Measurements from ENCODE around the gene HOXB4.

Gene HOXB4

DNA sequence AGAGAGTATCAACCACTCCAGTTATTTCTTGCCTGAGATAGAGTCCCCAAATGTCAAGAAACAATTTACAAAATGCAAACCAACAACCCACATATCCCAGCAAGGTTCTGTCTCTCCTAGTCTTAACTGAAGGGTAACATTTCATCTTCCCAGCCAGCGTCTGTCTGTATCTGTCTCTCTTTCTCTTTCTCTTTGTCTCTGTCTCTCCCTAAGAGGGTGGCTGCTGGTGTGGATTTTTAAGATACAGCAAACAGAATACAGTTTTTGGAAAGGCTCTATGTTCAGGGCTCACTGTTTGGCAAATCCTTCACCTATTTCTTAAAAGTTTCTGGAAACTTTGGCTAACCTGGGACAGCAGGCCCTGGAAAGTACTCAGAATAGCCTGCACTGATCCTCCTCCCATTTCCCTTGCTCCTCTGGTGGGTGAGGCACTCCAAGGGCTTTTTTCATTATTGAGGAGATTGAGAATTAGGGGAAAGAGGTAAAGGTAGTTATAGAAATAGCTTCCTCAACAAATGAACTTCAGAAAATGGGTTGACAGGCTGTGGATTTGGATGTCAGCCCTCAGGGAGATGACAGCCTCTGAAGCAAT, 6.2 kb downstream of the HOXB4 start:
- no peak for DNase-seq (ENCODE audit: low spot score)

DNA sequence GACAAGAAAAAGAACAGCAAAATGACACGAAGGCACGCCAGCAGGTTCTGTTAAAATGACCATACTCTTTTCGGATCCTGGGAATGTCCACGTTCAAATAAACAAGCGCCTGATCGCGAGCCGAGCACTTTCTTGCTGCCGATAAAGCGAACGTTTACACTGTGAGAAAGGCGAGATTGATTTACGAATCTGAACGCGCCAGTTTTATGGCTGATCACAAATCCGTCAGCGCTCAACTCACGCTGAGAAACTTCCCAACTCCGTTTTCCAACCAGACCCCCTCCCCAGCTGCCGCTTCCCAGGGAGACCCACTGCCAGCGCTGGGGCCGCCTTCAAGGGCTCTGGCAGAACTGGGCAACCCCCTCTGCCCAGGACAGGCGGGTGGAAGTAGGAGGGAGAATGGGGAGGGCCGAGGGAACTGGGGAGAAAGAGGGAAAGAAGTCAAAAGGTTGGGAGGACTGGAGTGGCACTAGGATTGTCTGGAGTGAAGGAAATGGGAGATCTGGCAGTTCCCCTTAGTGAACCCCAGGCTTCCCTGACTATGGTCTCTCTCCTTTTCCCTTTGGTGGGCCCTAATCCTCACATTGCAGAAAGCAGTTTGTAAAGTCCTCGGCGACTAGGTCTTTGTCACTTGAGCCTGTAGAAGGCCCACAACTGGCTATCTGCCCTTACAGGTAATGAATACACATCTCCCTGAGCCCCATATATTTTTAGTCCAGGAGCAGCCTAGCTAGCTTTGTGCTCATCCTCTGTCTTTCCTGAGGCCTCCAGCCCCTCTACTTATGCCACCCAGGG, 6.9 kb downstream of the HOXB4 start:
- DNase-seq (ENCODE audit: low spot score) = no peak

DNA sequence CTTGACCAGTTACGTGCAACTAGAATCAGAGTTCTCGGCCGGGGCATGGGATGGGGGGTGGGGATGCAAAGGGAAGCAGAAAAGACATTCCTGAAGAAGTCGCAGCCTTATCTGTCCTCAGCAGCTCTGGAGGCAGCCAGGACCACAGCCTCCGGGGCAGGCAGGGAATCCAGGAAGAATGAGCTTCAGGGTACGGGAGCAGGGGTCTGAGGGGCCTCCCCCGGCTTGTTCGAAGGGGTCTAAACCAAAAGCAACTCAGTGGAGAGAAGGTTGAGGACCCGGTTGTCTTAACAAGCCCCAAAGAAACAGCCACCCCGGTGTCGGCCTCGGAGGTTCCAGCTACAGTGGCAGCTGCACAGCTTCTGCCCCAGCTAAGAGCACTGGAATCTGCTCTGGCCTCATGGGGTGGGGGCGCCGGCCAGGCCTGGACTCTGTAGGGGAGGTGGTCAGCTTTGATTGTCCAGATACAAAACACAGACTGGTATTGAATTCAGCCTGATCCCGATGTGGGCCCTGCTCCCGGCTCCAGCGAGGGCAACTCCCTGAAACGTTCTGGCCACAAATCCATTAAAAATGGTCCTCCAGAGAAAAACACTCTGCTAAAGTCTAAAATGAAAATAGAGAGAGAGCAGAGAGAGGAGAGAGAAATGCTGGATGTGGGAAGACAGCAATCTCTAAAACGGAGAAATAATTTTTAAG, 7.7 kb downstream of the HOXB4 start:
- DNase-seq (ENCODE audit: low spot score) = no peak

DNA sequence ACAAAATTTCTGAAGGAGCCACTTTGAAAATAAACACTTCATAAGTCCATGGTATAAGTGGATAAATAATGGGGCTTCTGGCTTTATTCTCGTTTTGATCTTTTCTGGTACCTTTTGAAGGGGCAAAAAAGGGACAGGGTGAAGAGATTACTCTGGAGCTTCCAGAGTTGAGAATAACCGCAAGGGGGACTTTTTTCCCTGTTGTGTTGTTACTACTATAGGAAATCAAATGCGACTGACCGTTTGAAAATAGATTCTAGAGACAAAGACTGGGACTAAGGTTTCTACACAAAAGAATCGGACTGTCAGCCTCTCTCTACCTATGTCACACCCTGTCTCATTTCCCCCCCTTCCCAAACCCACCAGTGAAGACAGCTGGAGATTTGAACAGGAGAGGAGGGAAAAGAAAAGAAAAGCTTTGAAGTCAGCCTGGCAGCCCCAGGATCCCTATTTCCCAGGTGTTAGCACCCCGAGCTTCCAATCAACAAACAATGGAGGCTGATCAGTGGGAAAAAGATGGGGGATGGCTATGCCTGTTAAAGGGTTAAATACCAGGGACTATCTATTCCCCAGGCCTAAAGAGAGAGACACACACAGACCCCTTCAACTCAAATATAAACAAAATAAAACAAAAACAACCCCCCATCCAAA, 8.4 kb downstream of the HOXB4 start:
- no peak for DNase-seq (ENCODE audit: low spot score)

DNA sequence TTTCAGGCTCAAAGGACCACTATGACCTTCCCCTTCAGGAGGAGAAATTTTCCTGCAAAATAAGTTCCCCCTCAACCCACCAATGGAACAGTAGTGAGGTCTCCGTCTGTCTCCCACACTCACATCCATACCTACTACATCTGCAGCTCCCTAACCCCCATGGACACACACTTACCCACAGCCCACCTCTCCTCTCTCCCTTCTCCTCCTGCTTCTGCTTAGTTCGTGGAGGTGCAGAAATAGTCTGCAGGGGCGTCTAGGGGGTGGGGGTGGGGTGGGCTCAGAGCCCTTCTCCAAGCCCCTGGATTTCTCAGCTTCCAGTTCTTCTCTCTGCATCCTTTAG, 8.9 kb downstream of the HOXB4 start:
- no peak for DNase-seq (ENCODE audit: low spot score)

DNA sequence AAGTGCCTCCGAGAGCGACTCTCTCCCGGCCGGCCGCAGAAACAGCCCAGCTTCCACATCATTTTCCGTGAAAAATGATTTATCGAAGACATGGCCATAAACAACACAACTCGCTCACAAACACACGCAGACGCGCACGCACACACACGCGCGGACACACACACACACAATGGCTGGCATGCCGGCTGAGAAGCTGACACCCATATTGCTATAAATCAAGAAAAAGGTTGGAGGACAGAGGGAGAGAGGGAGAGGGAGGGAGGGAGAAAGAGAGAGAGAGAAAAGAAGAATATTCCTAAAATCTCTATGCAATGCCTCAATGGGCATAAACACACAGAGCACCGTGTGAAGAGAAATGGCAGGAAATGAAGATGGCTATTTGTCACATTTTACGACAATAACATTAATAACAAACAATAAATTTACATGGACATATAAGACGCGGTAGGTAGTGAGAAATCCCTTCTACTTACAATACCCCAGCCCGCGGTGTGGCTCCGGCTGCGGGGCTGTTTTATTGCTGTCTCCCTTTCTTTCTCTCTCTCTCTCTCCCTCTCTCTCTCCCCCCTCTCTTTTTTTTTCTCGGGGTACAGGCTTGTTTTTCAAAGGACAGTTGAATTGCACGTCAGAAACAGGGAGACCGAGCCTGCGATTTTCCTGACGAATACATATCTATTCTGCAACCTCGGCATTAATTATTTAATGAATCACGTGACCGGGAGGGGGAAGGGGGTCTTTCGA, 9.5 kb downstream of the HOXB4 start:
- no peak for DNase-seq (ENCODE audit: low spot score)

DNA sequence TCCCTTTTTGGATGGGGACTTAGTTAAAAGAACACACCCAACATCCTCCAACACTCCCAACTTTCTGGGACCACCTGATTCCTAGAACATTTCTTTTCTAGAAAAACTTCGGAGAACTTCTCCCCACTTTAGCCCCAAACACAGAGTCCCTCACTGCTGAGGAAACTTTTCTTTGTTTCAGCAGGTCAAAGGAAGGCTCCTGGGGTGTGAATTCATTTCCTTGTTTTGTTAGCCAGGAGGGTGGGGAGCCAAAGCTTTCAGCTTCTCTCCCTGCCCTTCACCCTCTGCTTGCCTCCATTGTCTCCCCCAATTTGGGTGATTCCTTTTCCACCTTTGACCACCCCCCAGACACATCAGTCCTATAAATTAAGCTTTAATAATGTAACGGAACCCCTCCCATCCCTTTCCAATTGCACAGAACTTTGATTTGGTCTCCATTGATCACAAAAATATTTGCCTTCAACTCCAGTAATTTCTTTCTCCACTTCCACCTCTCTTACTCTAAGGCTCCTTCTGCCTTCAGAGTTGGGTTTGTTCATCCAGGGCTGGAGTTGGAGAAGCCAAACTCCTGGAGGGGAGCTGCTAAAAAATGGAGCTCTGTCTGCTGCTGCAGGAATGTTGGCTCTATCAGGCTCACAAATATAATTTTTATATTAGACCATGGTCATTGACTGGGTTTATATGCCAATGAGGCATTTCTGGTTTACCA, 10.3 kb downstream of the HOXB4 start:
- no peak for DNase-seq (ENCODE audit: low spot score)

DNA sequence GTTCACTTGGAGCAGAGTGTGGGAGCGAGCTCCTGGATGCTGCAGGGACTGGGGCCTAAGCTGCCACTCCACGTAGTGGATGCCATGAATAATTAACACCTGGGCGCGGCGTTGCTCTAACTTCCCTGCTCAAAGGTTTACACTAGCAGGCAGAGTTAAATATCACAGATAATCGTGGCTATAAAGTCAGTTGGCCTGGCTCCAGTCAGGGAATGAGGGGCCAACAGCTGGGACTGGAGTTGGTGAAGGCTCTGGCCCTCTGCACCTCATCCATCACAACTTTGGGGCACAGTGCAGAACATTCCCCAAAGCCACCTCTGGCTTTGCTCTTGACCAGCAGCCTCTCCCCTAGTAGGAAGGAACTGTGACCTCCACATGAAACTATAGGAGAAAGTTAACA, 10.9 kb downstream of the HOXB4 start:
- no peak for DNase-seq (ENCODE audit: low spot score)

DNA sequence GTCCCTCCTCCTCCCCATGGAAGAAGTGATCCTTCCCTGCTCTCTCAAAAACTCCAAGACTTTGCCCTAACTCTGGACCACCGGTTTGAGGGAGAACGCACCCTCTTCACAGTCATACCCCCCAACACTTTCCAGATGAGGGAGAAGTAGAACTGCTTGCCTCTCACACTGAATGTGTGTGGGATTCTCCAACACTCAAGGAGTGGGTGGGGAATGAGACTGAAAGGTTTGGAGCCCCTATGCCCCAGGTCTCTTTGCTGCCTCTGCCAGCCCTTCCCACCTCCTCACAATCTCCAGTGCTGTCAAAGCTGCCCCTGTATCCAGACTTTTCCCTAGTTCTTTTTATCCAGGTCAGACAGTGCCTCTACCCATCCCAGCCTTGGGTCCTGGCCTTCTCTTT, 11.4 kb downstream of the HOXB4 start:
- no peak for DNase-seq (ENCODE audit: low spot score)

DNA sequence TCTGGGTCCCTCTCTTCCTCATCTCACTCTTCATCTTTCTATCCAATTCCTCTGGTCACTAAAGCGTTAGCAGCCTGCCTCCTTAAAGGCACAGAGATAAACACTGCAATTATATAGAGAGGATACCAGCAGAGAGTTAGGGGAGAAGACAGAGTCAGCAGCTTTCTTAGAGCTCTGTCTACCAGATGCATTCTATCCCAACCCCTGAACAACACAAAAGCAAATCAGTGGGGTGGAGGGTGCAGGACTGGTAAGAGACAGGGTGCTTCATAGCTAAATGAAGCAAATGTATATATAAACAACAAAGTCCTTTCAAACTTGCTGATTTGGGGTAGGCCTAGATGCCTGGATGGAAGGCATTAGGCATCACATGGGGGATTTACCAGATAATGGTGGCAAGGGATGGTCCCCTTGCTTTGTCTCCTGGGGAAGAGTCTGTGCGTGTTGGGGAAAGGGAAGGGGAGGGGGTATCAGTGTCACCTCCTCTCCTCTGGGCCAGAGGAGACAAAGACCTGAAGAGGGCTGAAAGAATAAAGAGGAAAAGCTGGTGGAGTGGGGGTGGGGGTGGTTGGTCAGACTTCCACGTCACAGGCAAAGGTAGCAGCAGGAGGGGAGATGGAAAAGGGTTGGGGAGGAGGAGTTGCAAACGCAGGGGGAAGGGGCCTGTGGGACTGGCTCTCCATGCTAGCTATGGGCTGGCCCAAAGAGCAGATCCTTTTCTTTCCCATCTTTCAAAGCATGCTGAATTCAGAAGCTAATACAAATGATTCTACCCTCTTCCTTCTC, 12.0 kb downstream of the HOXB4 start:
- no peak for DNase-seq (ENCODE audit: low spot score)

DNA sequence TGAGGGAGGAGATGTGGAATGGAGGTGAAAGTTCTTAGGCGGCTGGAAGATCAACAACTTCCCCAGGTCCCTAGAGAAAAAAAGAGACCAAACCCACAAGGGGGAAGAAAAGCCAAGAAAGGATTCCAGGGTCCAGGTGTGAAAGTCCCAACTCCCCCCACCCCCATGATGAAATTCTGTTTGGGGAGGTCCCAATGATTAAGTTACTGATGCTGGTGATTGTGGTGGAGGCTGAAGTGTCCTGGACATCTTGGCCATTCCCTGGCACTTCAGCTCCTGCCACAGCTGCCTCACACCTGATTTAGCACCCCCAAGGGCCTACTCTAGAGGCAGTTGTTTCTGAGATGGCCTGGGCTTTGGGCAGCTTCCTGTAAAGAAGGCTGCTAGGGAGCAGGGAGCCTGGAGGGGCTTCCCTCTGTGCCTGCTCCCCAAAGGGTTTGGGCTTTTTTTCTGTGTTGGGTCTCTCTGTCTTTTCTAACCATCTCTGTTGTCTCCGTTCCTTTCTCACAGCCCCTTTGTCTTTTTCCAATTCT, 13.1 kb downstream of the HOXB4 start:
- DNase-seq (ENCODE audit: low spot score) = no peak

DNA sequence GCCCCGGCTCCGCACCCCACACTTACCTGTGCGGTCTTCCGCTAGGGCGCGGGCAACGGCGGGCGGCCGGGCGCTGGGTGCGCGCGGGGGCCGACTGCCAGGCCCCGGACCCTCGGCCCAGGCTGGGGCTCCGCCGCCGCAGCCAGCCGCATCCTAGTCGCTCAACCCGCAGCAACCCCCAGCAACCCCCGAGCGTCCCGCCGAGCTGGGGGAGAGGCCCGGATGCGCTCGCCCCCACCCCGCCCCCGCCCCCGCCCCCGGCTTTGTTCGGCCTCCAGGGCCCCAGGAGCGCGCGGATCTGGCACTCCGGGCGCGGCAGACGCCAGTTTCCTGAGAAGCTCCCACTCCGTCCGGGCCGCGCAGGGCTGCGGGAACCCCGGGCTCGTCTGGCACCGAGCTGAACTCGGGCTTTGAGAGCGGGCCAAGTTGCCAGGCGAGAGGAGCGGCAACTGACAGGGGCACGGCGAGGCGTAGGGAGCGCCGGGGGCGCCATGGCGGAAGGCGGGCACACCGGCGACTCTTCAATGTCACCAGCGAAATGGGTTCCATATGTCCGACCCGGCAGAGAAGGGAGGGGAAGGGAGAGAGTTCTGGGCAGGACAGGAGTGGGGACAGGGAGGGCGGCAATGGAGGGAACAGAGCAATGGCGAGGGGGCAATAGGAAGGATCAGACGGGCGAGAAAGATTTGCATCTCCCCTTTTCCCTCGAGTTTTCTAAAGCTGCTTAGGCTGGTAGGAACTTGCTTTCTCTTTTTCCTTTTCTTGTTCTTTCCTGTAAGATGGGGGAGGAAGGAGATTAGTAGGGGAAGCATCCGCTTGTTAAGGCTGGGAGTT, 13.7 kb downstream of the HOXB4 start:
- no peak for DNase-seq (ENCODE audit: low spot score)

DNA sequence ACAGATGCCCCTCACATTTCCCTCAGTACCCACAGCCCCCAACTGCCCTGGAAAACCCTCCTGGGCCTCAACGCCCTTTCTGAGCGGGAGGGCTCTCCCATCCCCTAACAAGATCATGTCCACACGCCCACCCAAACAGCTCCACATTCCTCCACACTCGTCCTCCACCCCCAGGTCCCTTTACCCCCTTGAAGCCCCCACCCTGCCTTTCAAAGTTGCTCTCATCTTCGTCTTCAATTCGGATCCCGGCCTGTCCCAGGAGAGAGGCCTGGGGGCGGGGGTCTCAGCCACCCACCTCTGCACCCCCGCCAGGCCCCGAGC, 14.3 kb downstream of the HOXB4 start:
- DNase-seq (ENCODE audit: low spot score) = no peak

DNA sequence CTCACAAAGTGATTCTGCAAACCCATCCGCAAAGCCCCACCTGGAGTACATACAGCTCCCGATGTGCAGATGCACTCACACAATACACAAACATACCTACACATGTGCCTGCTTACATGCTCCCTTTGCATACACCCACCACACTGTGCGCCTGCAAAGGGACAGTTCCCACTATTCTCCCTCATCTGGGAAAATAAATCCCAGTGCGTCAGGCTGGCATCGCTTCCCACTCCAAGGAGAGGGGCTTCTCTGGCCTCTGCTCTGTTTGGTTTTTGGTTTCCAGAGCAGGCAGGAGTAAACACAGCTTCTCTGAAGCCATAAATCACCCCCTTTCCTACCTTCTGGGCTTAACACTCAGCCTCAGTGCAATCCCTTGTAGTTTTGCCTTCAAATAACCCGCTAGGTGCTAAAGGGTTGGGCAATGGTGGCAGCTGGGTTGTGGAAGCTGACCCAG, 14.7 kb downstream of the HOXB4 start:
- DNase-seq (ENCODE audit: low spot score) = no peak

DNA sequence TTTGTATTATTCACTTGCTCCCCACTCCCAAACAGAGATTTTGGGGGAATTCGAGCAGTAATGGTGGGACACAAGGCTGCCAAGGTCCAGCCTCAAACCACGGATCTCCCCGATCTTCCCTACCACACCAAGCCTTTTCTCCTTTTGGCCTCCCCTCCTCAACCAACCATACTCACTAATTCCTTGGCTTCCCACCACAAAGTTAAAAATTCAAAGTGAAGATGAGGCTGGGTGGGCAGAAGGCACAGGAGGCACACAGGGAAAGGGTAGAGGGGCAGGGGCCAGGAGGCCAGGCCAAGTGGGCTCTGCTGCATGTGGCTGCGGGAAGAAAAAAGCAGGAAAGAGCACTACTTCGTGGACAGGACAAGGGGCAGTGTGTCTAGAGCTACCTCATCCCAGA, 15.2 kb downstream of the HOXB4 start:
- no peak for DNase-seq (ENCODE audit: low spot score)

DNA sequence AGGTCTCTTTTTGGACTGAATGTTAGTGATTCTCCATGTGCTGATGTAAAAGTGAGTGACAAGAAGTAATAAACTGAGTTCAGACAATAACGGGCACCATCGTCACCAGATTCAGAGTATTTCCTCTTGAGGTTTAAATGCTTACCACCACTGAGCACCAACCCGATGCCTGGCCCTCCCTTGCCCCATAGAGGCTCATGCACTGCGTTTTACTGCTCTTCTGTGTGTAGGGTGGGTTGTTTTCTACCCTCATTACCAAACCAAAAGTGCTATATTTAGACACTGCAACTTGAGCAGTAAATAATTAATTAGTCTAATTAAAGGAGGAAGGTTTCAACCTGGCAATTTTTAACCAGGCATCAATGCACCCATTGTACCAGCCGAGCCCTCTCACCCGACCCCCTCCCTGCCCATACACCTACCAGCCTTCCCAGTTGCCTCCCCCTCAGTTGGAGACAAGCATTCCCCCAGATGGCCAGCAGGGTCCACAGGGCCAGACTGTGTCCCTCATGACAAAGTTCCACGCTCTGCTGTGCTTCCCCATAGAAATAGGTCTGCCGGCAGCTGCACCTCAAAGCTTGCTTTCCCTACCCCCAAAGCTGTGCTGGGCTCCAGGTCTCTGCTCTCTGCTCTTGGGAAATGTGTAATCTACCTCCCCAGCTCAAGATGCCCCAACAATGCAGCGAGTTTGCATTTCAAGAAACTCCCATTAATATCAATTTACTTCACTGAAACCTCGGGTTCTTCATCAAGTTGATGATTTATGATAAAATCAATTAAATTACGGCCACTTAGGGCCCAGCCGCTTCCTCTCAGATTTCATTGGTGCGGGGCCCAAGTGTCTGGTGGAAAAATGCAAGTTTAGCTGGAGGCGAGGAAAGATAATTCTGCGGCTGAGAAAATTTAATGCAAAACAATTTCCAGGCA, 16.0 kb downstream of the HOXB4 start:
- no peak for DNase-seq (ENCODE audit: low spot score)

DNA sequence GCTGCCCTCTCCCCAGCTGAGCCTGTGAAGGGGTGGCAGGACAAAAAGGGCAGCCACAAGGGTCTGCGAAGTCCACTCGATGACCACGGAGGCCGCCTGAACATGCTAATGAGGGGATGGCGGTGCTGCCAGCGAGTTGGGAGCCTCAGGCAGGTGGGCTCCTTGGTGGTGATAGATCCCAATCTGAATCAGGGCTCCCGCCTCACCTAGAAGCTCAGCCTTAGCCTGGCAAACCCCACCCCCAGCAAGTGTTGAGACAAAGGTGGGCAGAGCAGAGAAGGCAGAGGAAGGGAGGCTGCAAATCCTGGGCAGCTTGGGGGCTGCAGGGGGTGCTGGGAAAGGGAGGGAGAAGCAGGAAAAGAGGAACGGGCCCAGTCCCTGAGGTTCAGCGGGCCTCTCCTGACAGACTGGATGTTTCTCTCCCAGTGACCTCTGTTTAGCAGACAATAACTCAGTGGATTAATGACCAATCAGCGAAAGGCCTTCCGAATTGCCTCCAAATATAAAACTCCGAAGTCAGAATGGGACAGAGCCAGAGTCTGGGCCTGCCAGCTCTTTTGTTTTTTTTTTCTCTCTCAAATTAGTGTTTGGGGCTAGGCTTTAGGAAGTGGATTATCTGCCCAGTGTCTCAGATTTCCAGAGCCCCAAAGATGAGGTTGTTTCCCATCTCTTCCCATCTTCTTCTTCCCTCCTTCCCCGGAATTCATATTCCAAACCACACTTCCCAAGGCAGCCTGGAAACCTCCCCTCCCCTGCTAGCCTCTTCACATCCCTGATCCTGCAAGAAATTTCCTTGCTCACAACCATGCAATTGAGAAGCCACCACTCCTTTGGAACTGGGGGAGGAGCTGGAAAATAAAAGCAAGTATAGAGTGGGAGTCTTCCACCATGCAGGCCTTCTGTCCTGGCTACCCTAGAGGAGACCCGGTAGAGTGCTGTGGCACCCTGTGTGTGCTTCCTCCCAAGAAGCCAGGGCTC, 18.0 kb downstream of the HOXB4 start:
- DNase-seq (ENCODE audit: low spot score) = no peak
